HepG2 (cell line): Measurements from ENCODE around the gene DNAAF9. TPM values are rescaled to one million over a fixed set of nuclear protein-coding genes. Genes with fewer than 3 reads are reported as not detected.

Source experiments
- ATAC-seq: fragments of 200-7000 bp; cut with Tn5 transposase; 3 replicates; pipeline ENCODE4 v1.9.1; 2020; ENCODE audit warnings: mild to moderate bottlenecking, moderate library complexity
- BruUV-seq: library from RNA; stranded (reverse); fragments of 400-500 nt; replicated peaks from 2 replicates; lab custom pipeline; 2021; lab: Mats Ljungman, UMichigan
- CTCF ChIA-PET: fragments of 300-600 bp; formaldehyde crosslinking; extraction: SDS; loops from one replicate; lab custom pipeline; 2021; ENCODE audit warnings: low total read pairs, inconsistent platforms, low intra/inter-chr PET ratio; lab: Yijun Ruan, JAX
- POLR2A ChIA-PET: fragments of 350-600 bp; sonication (Branson Sonifier 250); formaldehyde crosslinking; loops from one replicate; lab custom pipeline; 2020; ENCODE audit warnings: antibody characterized with exemption, inconsistent platforms; lab: Yijun Ruan, JAX
- DNase-seq: peaks from one replicate; pipeline ENCODE4 v3.0.0-alpha.2; 2015; ENCODE audit warnings: low spot score
- FAIRE-seq: peaks from 3 replicates; lab custom pipeline; 2011; peaks lifted over from hg19 to GRCh38; lab: Jason Lieb, UNC
- H2AFZ ChIP-seq: one replicate; pipeline ENCODE4 v1.6.1; 2011; ENCODE audit warnings: low read length, inconsistent platforms
- H3K27ac ChIP-seq: fragments of 300-600 bp; 3 replicates; pipeline ENCODE4 v1.8.0; 2011; ENCODE audit warnings: mixed run types, mild to moderate bottlenecking, mixed read lengths, low read length, inconsistent platforms; ENCODE audit not compliant: insufficient read depth; ENCODE audit errors: extremely low read length
- H3K27me3 ChIP-seq, 2 experiments: fragments of 200-600 bp in 1 of 2; 2 replicates in 1 of 2; 3 replicates in 1 of 2; pipeline versions ENCODE4 v1.6.0 to v1.8.0; 2011; ENCODE audit warnings: low read length in 2 of 2, mild to moderate bottlenecking in 2 of 2, moderate library complexity in 2 of 2, inconsistent platforms in 1 of 2; ENCODE audit not compliant: insufficient read depth in 2 of 2, control insufficient read depth in 1 of 2
- H3K36me3 ChIP-seq, 2 experiments: fragments of 200-600 bp in 1 of 2; replicated peaks in 1 of 2; 2 replicates in 1 of 2; 3 replicates in 1 of 2; pipeline versions ENCODE4 v1.5.1 to v1.8.0; 2011; ENCODE audit warnings: low read length in 2 of 2, inconsistent platforms in 1 of 2; ENCODE audit not compliant: insufficient read depth in 2 of 2, control insufficient read depth in 1 of 2
- H3K4me1 ChIP-seq: 2 replicates; pipeline ENCODE4 v1.5.1; 2012; ENCODE audit warnings: low read length, inconsistent platforms; ENCODE audit not compliant: insufficient read depth
- H3K4me2 ChIP-seq: 2 replicates; pipeline ENCODE4 v1.6.0; 2011; ENCODE audit warnings: low read depth, low read length, inconsistent platforms
- H3K4me3 ChIP-seq, 3 experiments: fragments of 200-600 bp in 1 of 3; sonication (generic), shearing (Covaris generic) in 1 of 3; replicated peaks in 1 of 3; 2 replicates each; pipeline ENCODE4 v1.5.1; 2011 to 2016; ENCODE audit warnings: low read length in 3 of 3, inconsistent platforms in 2 of 3, low read depth in 2 of 3, mild to moderate bottlenecking in 2 of 3, control low read depth in 1 of 3, mixed read lengths in 1 of 3; ENCODE audit not compliant: insufficient read depth in 1 of 3
- H3K79me2 ChIP-seq: one replicate; pipeline ENCODE4 v1.6.1; 2011; ENCODE audit warnings: low read length, inconsistent platforms; ENCODE audit not compliant: insufficient read depth
- H3K9ac ChIP-seq: 2 replicates; pipeline ENCODE4 v1.6.0; 2011; ENCODE audit warnings: mild to moderate bottlenecking, low read depth, low read length, inconsistent platforms; ENCODE audit not compliant: insufficient read depth
- H3K9me3 ChIP-seq: 2 replicates; pipeline ENCODE4 v1.5.1; 2012; ENCODE audit warnings: mild to moderate bottlenecking, low read length
- H4K20me1 ChIP-seq: 2 replicates; pipeline ENCODE4 v1.6.0; 2011; ENCODE audit warnings: inconsistent platforms, mild to moderate bottlenecking, low read length, moderate library complexity; ENCODE audit not compliant: insufficient read depth
- AHR ChIP-seq: IDR thresholded peaks from 2 replicates; pipeline ENCODE4 v1.6.1; 2018; ENCODE audit warnings: missing genetic modification reagents, missing compliant biosample characterization
- BCL6 ChIP-seq: IDR thresholded peaks from 2 replicates; pipeline ENCODE4 v1.6.1; 2016; ENCODE audit warnings: missing genetic modification reagents, missing compliant biosample characterization
- EP300 ChIP-seq, 3 experiments: sonication (generic) in 1 of 3; formaldehyde crosslinking in 1 of 3; IDR thresholded peaks; 2 replicates each; pipeline versions ENCODE4 v1.5.1 to v1.6.1; 2011 to 2020; ENCODE audit warnings: low read depth in 2 of 3, low read length in 2 of 3, borderline replicate concordance in 1 of 3, improper control_type of control experiment in 1 of 3, mild to moderate bottlenecking in 1 of 3, missing genetic modification reagents in 1 of 3, moderate library complexity in 1 of 3
- FIP1L1 ChIP-seq: fragments of 200-400 bp; formaldehyde crosslinking; IDR thresholded peaks from 2 replicates; pipeline ENCODE4 v1.6.1; 2018; ENCODE audit warnings: low read depth, mild to moderate bottlenecking, low read length, moderate library complexity, borderline replicate concordance; ENCODE audit not compliant: insufficient read depth
- GPN1 ChIP-seq: sonication (generic); formaldehyde crosslinking; IDR thresholded peaks from 2 replicates; pipeline ENCODE4 v1.5.1; 2020; ENCODE audit warnings: missing genetic modification reagents, borderline replicate concordance
- SNAPC5 ChIP-seq: sonication (generic); formaldehyde crosslinking; IDR thresholded peaks from 2 replicates; pipeline ENCODE4 v1.8.1; 2023; ENCODE audit warnings: mild to moderate bottlenecking, missing genetic modification reagents, borderline replicate concordance
- TOPORS ChIP-seq: sonication (generic); formaldehyde crosslinking; IDR thresholded peaks from 2 replicates; pipeline ENCODE4 v1.8.0; 2023; ENCODE audit warnings: mild to moderate bottlenecking, missing genetic modification reagents
- ZBTB1 ChIP-seq: sonication (generic); formaldehyde crosslinking; IDR thresholded peaks from 2 replicates; pipeline ENCODE4 v1.4.0; 2020; ENCODE audit warnings: missing genetic modification reagents, borderline replicate concordance
- ZBTB8A ChIP-seq: sonication (generic); formaldehyde crosslinking; IDR thresholded peaks from 2 replicates; pipeline ENCODE4 v1.4.0; 2020; ENCODE audit warnings: mild to moderate bottlenecking, low read depth, missing genetic modification reagents, borderline replicate concordance
- ZFP36L2 ChIP-seq: sonication (generic); formaldehyde crosslinking; IDR thresholded peaks from 2 replicates; pipeline ENCODE4 v1.4.0; 2020; ENCODE audit warnings: missing genetic modification reagents
- ZNF235 ChIP-seq: sonication (generic); formaldehyde crosslinking; IDR thresholded peaks from 2 replicates; pipeline ENCODE4 v1.8.1; 2023; ENCODE audit warnings: mild to moderate bottlenecking, missing genetic modification reagents, borderline replicate concordance
- ZNF33A ChIP-seq: sonication (generic); formaldehyde crosslinking; IDR thresholded peaks from 2 replicates; pipeline ENCODE4 v1.5.1; 2020; ENCODE audit warnings: missing genetic modification reagents, mild to moderate bottlenecking, moderate library complexity, borderline replicate concordance
- ZNF496 ChIP-seq: sonication (generic); formaldehyde crosslinking; IDR thresholded peaks from 2 replicates; pipeline ENCODE4 v1.8.1; 2023; ENCODE audit warnings: mild to moderate bottlenecking, moderate library complexity, missing genetic modification reagents; ENCODE audit not compliant: insufficient replicate concordance
- ZSCAN25 ChIP-seq: sonication (generic); formaldehyde crosslinking; IDR thresholded peaks from 2 replicates; pipeline ENCODE4 v1.8.0; 2022; ENCODE audit warnings: mild to moderate bottlenecking, missing genetic modification reagents
- ZXDC ChIP-seq: sonication (generic); formaldehyde crosslinking; IDR thresholded peaks from 2 replicates; pipeline ENCODE4 v1.5.0; 2020; ENCODE audit warnings: mild to moderate bottlenecking, missing genetic modification reagents
- WGBS: methylation state at CpG from one replicate; pipeline ENCODE4 v1.1.6; 2017; ENCODE audit warnings: low lambda C conversion rate; 5-methylcytosine and 5-hydroxymethylcytosine counted together
- in situ Hi-C: cut with HindIII; loops from 2 replicates; pipeline ENCODE4 v1.10.0; 2017; ENCODE audit warnings: low pct_unique_long_range_greater_than_20kb; ENCODE audit not compliant: extremely low pct_ligation_motif_present
- intact Hi-C: fragments of 100-400 bp; cut with micrococcal nuclease; formaldehyde crosslinking; loops from one replicate; pipeline ENCODE4 v1.10.0; 2022; ENCODE audit not compliant: unreplicated experiment
- polyA plus RNA-seq, 8 experiments: library from polyadenylated mRNA; depleted of rRNA in 3 of 8; stranded (reverse) in 7 of 8; unstranded in 1 of 8; fragments of >200 nt; fragmentation: Illumina TruSeq in 4 of 8; extraction: Trizol in 4 of 8; gene quantifications; 2 replicates each; pipeline versions ENCODE4 v1.2.1 to v1.2.3, GENCODE V29; 2011 to 2016; ENCODE audit warnings: low read depth in 4 of 8, missing spikeins in 1 of 8, mixed read lengths in 1 of 8; ENCODE audit not compliant: insufficient read depth in 1 of 8
- total RNA-seq, 5 experiments: library from RNA; depleted of rRNA; stranded (reverse); fragments of >200 nt; fragmentation: Illumina TruSeq; extraction: Trizol; gene quantifications; 2 replicates each; pipeline ENCODE4 v1.2.3, GENCODE V29; 2016; ENCODE audit warnings: low read depth in 1 of 5
- TF ChIP-seq, protein P1 (sequence below): sonication (generic); formaldehyde crosslinking; IDR thresholded peaks from 2 replicates; pipeline ENCODE4 v1.4.0; 2020; ENCODE audit warnings: missing genetic modification reagents

The DNAAF9 gene
- total and polyA plus RNA-seq, 2 of the 13 experiments (the other 11 are each of a cell fraction or from before 2014, with no cell fraction given), result 10.5 to 14.9 TPM

GRCh38 chr20:3404402-3404801, 3.1 kb downstream of the DNAAF9 start:
- Histone ChIP-seq H3K4me1 (peaks cover 31% of the 10 kb centered on the region), H3K27ac (no peak overlapping the region), H3K9ac (no peak overlapping the region), H3K27me3 (peaks cover 0 to 5% of the 10 kb centered on the region in 2 experiments; a peak in 1 of 5 replicates), H3K4me2 (no peak overlapping the region), H3K9me3 (no peaks in the 10 kb centered on the region), H3K4me3 (no peak overlapping the region)
- ATAC-seq, result no peak
- WGBS, result 85% methylated on average over 4 of the region's 4 CpGs
- no TSS peak for BruUV-seq
- POLR2A ChIA-PET, result no interaction called here
- TF ChIP-seq ZBTB1 (CRISPR knock-in tag) (no peak), AHR (no peak), ZSCAN25 (CRISPR knock-in tag) (no peak), SNAPC5 (CRISPR knock-in tag) (no peak), ZFP36L2 (CRISPR knock-in tag) (no peak), ZNF496 (CRISPR knock-in tag) (no peak), GPN1 (no peak), BCL6 (no peak), ZNF235 (CRISPR knock-in tag) (no peak), FIP1L1 (no peak), EP300 (IDR thresholded peaks at IDR 0.05; ENCODE audit: low read depth in 2 of 2, low read length in 2 of 2) (no peak), EP300 (CRISPR knock-in tag; IDR thresholded peaks at IDR 0.05; ENCODE audit: borderline replicate concordance) (no peak), TOPORS (CRISPR knock-in tag) (no peak), ZXDC (CRISPR knock-in tag) (no peak), ZNF33A (CRISPR knock-in tag) (no peak), ZBTB8A (CRISPR knock-in tag) (no peak)
- TF ChIP-seq, protein P1, sequence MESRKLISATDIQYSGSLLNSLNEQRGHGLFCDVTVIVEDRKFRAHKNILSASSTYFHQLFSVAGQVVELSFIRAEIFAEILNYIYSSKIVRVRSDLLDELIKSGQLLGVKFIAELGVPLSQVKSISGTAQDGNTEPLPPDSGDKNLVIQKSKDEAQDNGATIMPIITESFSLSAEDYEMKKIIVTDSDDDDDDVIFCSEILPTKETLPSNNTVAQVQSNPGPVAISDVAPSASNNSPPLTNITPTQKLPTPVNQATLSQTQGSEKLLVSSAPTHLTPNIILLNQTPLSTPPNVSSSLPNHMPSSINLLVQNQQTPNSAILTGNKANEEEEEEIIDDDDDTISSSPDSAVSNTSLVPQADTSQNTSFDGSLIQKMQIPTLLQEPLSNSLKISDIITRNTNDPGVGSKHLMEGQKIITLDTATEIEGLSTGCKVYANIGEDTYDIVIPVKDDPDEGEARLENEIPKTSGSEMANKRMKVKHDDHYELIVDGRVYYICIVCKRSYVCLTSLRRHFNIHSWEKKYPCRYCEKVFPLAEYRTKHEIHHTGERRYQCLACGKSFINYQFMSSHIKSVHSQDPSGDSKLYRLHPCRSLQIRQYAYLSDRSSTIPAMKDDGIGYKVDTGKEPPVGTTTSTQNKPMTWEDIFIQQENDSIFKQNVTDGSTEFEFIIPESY (CRISPR knock-in tag), result no peak
- TF ChIP-seq, all 625 proteins: peak for 0
- Histone ChIP-seq H3K79me2 (peaks cover 72% of the 10 kb centered on the region), H2AFZ (no peak overlapping the region), H4K20me1 (peaks cover 16% of the 10 kb centered on the region), H3K36me3 (no peaks in the 10 kb centered on the region)
- FAIRE-seq (no peak), DNase-seq (no peak)
- in situ Hi-C loops (no loop called here), intact Hi-C loops (loop anchor here (10.0 kb wide), 1 partner anchor 140 kb away; no protein-coding TSS in a partner anchor)
- CTCF ChIA-PET, result no interaction called here
